UCSD-AML1 (cell line): ENCODE data around the gene FAM193A.

Experiments used
- DNase-seq: peaks from one replicate; lab custom pipeline; 2025; ENCODE audit not compliant: unreplicated experiment; lab: John Stamatoyannopoulos, UW

Gene FAM193A, protein sequence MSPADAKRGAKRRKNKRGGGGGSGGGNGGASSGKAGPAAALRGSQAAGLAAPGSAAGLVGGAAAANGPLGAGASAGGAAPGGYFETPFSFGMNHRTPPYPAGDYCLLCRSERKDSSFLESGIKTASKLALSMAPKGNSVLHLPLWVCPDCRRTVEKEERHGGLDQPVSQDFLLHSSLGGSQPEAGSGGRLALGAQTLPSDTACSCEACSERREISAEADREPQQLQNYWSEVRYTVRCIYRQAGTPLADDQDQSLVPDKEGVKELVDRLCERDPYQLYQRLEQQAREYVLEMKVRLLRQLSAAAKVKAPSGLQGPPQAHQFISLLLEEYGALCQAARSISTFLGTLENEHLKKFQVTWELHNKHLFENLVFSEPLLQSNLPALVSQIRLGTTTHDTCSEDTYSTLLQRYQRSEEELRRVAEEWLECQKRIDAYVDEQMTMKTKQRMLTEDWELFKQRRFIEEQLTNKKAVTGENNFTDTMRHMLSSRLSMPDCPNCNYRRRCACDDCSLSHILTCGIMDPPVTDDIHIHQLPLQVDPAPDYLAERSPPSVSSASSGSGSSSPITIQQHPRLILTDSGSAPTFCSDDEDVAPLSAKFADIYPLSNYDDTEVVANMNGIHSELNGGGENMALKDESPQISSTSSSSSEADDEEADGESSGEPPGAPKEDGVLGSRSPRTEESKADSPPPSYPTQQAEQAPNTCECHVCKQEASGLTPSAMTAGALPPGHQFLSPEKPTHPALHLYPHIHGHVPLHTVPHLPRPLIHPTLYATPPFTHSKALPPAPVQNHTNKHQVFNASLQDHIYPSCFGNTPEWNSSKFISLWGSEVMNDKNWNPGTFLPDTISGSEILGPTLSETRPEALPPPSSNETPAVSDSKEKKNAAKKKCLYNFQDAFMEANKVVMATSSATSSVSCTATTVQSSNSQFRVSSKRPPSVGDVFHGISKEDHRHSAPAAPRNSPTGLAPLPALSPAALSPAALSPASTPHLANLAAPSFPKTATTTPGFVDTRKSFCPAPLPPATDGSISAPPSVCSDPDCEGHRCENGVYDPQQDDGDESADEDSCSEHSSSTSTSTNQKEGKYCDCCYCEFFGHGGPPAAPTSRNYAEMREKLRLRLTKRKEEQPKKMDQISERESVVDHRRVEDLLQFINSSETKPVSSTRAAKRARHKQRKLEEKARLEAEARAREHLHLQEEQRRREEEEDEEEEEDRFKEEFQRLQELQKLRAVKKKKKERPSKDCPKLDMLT (N-terminal part only)

DNA sequence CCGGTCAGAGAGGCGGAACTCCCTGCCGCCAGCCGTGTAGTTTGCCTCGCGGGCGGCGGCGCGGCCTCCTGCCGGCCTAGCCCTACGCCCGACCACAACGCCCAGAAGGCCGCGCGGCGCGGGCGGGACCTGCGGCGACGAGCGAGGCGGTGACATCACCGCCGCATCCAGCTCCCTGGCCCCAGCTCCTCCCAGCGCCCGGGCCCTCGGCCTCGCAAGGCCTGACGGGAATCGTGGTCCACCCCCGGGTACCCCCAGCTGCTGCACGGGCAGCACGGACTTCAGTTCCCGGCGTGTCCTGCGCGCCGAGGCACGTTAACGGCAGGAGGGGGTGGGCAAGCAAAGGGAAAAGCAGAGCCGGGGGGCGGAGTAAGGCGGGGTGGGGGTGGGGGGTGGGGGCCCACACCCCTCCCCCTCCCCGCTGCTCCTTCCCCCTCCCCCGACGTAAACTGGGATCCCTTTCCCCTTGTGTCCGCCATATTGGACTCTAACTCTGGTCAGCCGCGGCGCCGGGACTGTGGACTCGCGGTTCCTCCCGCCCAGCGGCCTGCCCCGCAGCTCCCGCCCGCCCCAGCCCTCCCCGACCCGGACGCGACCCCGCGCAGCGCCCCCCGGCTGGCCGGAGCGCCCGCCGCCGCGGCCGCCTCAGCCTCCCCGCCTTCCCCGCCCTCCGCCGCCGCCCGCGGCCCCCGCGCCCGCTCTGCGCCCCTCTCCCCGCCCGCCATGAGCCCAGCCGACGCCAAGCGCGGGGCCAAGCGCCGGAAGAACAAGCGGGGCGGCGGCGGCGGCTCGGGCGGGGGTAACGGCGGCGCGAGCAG is at the start of gene FAM193A:
FAM193A (plus strand) TSS at position 455 of the 818 bp plus-strand sequence; CDS start at position 724, 269 bp downstream.
- DNase-seq: peak; percentile 99

DNA sequence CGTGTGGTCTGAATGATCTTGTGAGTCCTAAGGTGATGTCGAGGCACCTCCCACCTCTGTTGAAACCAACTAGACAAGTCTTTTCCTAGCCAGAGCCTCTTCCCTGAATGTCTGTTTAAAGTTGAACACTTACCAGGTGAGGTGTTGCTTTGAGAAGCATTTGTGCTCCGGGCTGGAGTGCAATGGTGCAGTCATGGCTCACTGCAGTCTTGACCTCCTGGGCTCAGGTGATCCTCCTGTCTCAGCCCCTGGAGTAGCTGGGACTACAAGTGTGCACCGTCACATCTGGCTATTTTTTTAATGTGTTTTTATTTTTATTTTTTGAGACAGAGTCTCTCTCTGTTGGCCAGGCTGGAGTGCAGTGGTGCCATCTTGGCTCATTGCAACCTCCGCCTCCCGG is 49.5 kb upstream of the FAM193A start:
- no peak for DNase-seq

DNA sequence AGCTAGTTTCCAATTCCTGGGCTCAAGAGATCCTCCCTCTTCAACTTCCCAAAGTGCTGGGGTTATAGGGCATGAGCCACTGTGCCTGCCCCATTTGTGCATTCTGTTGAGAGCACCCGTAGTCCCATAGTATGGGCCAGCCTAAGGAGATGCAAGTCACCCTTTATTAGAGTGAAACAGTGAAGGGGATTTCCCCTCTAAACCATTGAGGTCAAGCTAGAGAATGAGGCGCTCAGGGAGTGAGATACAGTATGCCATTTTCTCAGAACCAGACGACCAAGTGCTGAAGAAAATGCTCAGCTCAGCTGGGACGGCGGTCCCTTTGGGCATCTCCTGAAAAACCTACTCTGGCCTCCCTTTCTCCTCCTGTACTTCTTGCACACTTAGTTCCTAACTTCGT is 48.8 kb upstream of the FAM193A start:
- DNase-seq: no peak

DNA sequence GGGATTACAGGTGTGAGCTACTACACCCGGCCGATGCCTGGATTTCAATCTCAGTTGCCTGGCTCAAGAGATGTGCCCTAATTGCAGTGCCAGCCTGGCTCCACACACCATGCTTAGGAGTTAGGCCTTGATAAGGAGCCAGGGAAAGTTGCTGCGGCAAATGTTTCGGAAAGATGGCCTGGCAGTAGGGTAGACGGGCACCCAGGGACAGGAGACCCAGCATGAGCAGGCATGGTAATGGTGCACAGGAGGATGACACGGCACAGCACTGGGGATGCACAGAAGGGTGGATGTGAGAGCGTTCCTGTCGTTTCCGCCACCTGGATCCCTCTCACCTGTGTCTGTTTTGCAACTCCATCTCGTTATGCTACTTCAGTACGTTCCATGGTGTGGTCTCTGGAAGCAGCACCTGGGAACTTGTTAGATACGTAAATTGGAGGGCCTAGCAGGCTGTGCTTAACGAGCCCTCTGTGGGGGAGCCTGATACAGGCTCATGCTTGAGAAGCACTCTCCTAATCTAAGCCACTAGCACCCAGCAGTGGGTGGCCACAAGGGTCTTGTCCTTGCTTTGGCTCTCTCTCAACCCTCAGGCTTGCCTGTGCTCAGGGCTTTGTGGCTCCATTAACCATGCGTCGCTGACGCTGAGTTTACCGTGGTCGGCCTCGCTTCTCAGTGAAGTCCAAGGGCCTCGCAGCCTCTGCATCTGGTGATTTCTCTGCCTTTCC is 47.2 kb upstream of the FAM193A start:
- no peak for DNase-seq

DNA sequence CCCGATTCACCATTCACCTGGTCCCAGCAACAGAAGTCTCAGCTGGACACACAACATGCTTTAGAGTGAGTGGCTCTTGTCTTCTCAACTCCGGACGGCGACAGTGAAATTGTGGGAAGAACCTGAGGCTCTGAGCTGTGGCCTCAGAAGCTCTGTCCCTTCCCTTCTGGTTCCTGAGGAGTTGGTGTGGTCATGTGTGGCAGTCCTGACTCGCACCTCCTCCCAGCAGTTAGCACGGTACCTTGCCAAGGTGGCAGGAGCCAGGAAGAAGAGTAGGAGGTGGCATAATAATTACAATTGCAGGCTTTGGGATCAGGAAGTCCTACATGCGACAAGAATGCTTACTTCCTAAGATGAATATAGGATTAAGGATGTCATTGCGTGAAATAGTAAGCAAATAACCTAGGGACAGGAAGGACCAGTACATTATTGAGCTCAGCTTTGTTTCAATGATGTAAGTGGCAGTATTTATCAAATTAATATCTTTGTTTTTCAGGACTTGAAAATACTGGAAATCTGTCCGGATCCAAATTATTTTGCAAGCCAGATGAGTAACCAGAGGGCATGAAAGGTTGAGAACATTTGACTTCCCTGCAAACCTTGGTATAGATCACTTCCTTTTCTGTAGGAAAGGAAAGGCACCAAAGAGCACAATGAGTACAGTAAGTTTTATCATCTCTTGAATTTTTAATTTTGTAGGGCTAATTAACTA is 46.5 kb upstream of the FAM193A start:
- DNase-seq: no peak

GRCh38 chr4:2492970-2493369 is 43.5 kb upstream of the FAM193A start:
- DNase-seq: no peak

DNA sequence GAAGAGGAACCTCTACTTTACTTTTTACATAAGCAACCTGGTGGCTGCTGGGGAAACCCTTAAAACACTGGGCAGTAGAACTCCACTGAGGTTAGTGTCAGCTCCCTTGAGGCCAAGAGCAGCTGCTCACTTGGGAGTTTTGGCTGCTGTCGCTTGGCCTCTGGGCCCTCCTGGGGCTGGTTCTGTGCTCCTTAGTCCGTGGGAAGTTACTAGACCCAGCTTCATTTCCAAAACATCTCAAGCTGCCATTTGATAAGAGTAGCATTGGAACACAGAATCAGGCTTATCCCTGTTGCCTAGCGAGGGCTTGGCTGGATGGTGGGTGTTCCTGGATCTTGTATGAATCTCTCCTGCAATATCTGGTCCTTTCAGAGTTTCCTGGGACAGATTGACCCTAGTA is 41.5 kb upstream of the FAM193A start:
- no peak for DNase-seq

DNA sequence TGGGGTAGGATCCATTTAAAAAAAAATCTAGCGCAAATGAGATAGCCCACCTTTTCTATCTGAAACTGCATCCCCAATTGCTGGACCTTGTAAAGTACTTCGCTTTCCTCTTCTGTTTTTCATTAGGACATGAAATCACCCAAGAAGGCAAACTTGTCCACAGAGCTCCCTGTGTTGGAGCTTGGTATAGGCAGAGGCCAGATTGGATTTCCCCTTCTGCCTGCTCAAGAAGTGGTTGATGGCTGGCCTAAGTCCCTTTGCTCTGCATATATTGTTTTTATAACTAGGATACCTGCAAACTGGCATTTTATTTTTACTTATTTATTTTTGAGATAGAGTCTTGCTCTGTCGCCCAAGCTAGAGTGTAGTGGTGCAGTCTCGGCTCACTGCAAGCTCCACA is 39.1 kb upstream of the FAM193A start:
- DNase-seq: no peak

DNA sequence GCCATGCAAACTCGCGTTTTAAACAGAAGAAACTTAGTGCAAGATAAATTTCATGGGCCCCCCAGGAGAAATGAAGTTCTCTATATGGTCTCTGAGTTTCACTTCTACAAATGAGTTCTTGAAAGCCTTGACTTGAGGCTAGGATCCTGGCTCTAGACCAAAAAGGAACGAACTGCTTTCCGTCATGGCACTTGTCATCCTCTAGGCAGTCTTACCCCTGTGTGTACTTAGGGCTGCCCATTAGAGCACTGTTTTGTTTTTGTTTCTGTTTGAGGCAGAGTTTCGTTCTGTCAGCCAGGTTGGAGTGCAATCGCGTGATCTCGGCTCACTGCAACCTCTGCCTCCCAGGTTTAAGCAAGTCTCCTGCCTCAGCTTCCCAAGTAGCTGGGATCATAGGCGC is 38.5 kb upstream of the FAM193A start:
- no peak for DNase-seq

GRCh38 chr4:2500547-2500946 is 35.9 kb upstream of the FAM193A start:
- DNase-seq: no peak

DNA sequence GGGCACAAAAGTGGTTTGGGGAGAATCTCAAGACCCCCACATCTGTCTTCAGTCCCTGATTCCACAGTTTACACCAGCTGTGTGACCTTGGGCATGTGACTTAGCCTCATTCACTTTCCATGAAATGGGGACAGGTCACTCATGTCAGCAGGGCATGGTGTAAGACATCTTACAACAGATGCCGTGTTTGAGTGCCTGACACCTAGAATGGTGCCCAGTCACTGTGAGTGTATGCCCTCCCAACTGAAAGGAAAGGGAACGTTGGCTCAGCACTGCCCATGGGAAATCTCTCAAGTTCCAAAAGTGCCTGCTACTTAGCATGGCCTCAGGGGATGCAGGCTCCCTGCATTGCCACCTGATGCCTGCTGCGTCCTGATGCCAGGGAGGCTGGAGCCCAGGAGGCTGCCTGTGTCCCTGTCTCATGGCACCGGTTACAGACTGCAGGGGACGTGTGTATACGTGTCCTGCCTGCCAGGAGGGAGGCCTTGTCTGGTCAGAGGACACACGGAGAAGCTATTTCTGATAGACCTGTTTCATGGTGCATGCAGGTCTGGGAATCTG is 35.3 kb upstream of the FAM193A start:
- DNase-seq: no peak

DNA sequence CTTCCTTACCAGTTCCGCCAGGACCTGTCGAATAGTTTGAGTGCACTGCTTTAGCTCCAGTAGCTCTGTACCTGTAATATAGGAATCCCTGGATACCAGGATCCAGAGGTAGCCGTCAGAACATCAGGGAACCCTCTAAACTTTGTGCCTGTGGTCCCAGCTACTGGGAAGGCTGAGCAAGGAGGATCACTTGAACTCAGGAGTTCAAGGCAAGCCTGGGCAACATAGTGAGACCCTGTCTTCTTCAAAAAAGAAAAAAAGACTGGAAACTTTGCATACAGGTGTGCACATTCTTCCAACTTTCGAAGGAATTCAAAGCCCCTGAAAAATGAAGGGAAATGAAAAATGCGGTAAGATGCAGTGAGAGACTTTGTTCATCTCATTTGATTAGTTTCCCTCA is 32.6 kb upstream of the FAM193A start:
- no peak for DNase-seq

- no peak for DNase-seq
Measured at GRCh38 chr4:2507259-2507658, 29.2 kb upstream of the FAM193A start.

DNA sequence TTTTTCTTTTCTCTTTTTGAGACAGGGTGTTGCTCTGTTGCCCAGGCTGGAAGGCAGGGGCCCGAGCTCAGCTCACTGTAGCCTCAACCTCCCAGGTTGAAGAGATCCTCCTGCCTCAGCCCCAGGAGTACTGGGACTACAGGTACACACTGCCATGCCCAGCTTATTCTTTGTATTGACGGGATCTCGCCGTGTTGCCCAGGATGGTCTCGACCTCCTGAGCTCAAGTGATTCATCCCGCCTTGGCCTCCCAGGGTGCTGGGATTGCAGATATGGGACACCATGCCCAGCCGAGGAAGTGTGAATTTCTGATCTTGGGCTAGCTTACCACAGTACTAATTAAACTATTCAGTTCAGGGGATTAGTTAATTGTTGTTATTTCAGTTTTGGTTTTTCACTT is 28.6 kb upstream of the FAM193A start:
- DNase-seq: no peak

GRCh38 chr4:2510351-2511259 is 25.8 kb upstream of the FAM193A start:
- no peak for DNase-seq

DNA sequence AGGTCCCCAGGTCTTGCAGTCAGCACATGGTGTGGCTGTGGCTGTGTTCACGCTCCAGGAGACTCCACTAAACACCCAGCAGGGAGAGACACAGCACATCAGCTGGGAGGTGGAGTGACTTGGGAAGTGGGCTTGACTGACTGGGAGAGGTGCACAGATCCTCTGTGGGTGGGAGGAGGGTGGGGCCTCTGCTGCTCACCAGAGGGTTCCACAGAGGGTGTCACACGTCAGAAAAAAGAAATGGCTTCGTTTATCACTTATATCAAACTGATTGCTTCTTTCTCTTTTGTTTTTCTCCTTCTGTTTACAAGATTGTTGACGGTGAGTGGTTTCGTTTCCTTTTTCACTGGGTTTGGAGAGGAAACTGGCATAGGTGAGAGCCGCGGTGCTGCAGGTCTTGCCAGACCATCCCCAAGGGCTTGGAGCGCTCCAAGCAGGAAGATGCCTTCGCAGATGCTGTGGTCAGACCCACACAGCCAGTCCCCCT is 24.8 kb upstream of the FAM193A start:
- no peak for DNase-seq

DNA sequence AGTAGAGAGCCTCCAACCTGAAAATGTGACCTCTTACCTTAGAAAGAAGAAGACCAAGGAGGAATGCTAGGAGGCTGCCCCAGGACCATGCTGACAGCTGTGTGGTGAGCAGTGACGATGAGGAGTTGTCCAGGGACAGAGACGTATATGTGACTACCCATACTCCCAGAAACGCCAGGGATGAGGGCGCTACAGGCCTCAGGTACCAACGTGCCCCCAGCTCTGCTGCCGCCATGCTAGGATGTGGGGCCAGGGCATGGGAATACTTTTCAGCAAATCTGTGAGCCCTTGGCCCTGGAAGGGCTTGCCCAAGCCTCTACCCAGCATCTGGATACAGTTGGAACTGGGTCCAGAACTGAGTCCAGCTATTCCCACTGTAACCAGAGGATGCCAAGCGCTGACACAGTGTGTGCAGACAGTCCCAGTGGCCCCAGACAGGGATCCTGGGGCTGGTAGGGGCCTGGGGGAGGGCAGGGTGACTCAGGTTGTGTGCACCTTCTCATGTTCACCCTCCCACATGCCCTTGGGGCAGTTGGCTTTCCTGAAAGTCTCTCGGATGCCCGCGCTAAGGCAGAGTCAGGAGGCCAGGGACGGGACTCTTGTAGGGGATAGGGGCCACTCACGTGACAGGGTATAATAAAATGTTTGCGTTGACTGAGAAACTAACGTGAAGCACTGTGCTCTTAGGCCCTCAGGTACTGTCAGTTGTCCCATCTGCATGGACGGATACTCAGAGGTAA is 23.9 kb upstream of the FAM193A start:
- no peak for DNase-seq
